ENCODE measurements around the gene EXOC3L1. TPM values are rescaled to one million over a fixed set of nuclear protein-coding genes. Genes with fewer than 3 reads are reported as not detected.

The EXOC3L1 gene
- total RNA-seq, 1 experiment from 2014 or later = 3.6 TPM

DNA sequence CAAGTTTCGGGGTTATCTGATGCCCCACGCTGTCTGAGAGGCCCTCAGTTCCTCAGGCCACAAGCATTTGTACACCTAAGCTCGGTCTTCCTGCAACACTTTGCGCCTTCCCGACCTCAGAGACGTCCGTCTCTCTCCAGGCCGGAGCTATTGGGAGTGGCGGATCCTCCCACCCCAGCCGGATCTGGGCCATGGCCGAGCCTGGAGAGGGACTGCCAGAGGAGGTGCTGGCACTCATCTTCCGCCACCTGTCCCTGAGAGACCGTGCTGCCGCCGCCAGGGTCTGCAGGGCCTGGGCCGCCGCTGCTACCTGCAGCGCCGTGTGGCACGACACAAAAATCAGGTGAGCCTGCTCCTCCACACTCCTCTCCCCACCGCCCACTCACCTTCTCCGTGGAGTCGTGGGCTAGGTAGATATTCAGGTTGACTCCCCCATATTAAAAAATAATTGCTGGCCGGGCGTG lies 28.3 kb downstream of the EXOC3L1 start:
- Histone ChIP-seq H3K36me3 (replicated peaks; ENCODE audit: control insufficient read depth, insufficient read depth, low read length) (no peaks in the 10 kb centered on the region), H3K27me3 (ENCODE audit: control insufficient read depth, insufficient read depth, low read length) (peaks cover 99% of the 10 kb centered on the region), H3K4me3 (ENCODE audit: insufficient read depth, low read depth, low read length) (no peak overlapping the region)
- peak; percentile 75 for DNase-seq

GRCh38 chr16:67158637-67159600 lies 31.0 kb downstream of the EXOC3L1 start:
- DNase-seq = peak; percentile 78
- H3K27me3 ChIP-seq (ENCODE audit: control insufficient read depth, insufficient read depth, low read length) = peaks cover 99% of the 10 kb centered on the region
- peak overlapping the region; percentile 58 for H3K4me3 ChIP-seq (ENCODE audit: insufficient read depth, low read depth, low read length)
- no peaks in the 10 kb centered on the region for H3K36me3 ChIP-seq (replicated peaks; ENCODE audit: control insufficient read depth, insufficient read depth, low read length)

DNA sequence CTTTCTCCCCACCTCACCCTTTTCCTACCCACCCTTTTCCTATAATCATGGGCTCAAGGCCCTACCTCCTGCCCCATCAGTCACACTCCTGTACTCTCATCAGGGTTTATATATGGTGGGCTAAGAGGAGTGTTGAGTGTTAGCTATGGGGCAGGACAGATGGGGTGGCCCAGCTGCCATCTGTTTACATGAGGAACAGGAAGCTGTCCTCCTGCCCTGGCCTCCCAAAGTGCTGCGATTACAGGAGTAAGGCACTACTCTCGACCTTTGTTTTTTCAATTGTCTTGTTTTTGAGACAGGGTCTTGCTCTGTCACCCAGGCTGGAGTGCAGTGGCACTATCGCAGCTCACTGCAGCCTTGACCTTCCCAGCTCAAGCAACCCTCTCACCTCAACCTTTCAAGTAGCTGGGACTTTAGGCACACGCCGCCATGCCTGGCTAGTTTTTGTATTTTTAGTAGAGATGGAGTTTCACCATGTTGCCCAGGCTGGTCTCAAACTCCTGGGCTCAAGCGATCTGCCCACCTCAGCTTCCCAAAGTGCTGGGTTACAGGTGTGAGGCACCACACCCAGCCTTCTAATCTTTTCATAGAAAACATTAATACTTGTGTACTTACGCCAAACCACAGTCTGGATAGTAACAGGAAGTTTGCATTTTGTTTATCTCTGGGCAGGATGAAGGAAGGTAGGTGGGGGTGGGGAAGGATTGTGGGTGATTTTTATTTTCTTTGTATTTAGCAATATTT lies 31.9 kb downstream of the EXOC3L1 start:
- DNase-seq = no peak
- Histone ChIP-seq H3K4me3 (ENCODE audit: insufficient read depth, low read depth, low read length) (no peak overlapping the region), H3K27me3 (ENCODE audit: control insufficient read depth, insufficient read depth, low read length) (peaks cover 99% of the 10 kb centered on the region), H3K36me3 (replicated peaks; ENCODE audit: control insufficient read depth, insufficient read depth, low read length) (no peaks in the 10 kb centered on the region)

GRCh38 chr16:67157106-67157748 lies 32.7 kb downstream of the EXOC3L1 start:
- no peak for DNase-seq
- H3K27me3 ChIP-seq (ENCODE audit: control insufficient read depth, insufficient read depth, low read length) = peaks cover 99% of the 10 kb centered on the region
- no peaks in the 10 kb centered on the region for H3K36me3 ChIP-seq (replicated peaks; ENCODE audit: control insufficient read depth, insufficient read depth, low read length)
- no peak overlapping the region for H3K4me3 ChIP-seq (ENCODE audit: insufficient read depth, low read depth, low read length)

- DNase-seq = no peak
- Histone ChIP-seq H3K36me3 (replicated peaks; ENCODE audit: control insufficient read depth, insufficient read depth, low read length) (no peaks in the 10 kb centered on the region), H3K27me3 (ENCODE audit: control insufficient read depth, insufficient read depth, low read length) (peaks cover 99% of the 10 kb centered on the region), H3K4me3 (ENCODE audit: insufficient read depth, low read depth, low read length) (no peak overlapping the region)
These were observed 33.6 kb downstream of the EXOC3L1 start for GRCh38 chr16:67156143-67156844.

GRCh38 chr16:67155295-67156142 lies 34.4 kb downstream of the EXOC3L1 start:
- H3K27me3 ChIP-seq (ENCODE audit: control insufficient read depth, insufficient read depth, low read length) = peaks cover 100% of the 10 kb centered on the region
- H3K4me3 ChIP-seq (ENCODE audit: insufficient read depth, low read depth, low read length) = peak overlapping the region; percentile 30; the same call in 1 of the 2 replicates

DNA sequence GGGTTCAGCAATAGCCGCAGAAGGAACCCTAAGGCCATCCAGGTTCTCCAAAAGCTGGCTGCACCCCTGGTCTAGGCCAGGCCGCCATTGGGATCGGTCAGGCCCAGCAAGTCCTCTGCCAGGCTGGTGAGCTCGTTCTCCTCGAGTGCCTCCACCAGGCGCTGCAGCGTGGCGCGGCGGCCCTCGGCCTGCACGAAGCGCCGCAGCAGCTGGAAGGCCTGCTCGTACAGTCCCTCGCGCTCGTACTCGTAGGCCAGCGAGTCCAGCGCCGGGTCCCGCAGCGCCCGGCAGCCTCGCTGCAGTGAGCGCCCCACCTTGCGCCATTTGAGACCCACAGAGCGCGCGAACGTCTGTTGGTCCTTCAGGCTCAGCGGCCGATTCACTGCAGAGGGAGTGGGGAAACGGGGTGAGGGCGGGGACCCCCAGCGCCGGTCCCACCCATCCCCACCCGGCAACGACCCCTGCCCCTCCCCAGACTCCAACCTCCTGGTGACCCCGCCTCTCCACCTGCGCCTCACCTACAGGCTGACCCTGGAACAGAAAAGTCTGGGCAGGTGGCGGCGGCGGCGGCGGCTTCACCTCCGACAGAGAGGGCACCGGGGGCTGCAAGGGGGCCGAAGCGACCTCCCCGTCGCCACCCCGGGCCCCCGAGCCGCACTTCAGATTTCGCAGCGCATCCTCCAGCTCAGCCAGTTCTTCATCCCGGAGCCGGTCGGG lies 35.2 kb downstream of the EXOC3L1 start:
- peak overlapping the region; percentile 30; the same call in 1 of the 2 replicates for H3K4me3 ChIP-seq (ENCODE audit: insufficient read depth, low read depth, low read length)
- DNase-seq = peak; percentile 82
- H3K27me3 ChIP-seq (ENCODE audit: control insufficient read depth, insufficient read depth, low read length) = peaks cover 100% of the 10 kb centered on the region
- H3K36me3 ChIP-seq (replicated peaks; ENCODE audit: control insufficient read depth, insufficient read depth, low read length) = no peaks in the 10 kb centered on the region

More at GRCh38 chr16:67155295-67156142, 34.4 kb downstream of the EXOC3L1 start:
- H3K36me3 ChIP-seq (replicated peaks; ENCODE audit: control insufficient read depth, insufficient read depth, low read length) = no peaks in the 10 kb centered on the region
- DNase-seq = peak; percentile 98

DNA sequence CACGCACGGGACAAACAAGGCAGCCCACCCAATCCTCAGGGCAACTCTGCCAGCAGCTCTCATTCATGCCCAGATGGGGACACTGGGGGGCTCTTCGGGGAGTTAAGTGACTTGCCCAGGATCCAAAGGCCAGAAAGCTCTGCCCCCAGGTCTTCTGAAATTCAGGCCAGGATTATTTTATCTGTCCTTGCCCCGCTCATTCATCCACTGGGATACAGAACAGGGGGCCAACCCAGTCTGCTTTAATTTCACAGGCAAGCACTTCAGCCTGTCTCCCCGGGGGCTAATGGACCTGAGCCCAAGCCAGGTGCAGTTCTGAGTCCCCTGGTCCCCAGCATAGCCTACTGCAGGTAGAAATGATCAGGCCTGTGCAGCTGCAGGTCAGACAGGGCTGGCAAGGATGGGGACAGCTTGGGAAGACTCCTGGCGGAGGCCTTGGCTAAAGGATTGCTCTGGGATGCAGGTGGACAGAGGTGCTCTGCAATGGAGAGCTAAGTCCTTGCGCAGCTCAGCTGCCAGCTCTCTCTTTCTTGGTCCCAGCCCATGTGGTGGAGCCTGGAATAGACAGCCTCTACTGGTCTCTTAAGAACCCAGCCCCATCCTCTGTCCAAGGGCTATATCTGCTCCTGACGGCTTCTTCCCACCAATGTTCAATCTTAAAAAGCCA lies 38.4 kb downstream of the EXOC3L1 start:
- Histone ChIP-seq H3K36me3 (replicated peaks; ENCODE audit: control insufficient read depth, insufficient read depth, low read length) (peaks cover 10% of the 10 kb centered on the region), H3K4me3 (ENCODE audit: insufficient read depth, low read depth, low read length) (peak overlapping the region; percentile 65; the same call in 1 of the 2 replicates), H3K27me3 (ENCODE audit: control insufficient read depth, insufficient read depth, low read length) (peaks cover 72% of the 10 kb centered on the region)
- peak; percentile 60 for DNase-seq

DNA sequence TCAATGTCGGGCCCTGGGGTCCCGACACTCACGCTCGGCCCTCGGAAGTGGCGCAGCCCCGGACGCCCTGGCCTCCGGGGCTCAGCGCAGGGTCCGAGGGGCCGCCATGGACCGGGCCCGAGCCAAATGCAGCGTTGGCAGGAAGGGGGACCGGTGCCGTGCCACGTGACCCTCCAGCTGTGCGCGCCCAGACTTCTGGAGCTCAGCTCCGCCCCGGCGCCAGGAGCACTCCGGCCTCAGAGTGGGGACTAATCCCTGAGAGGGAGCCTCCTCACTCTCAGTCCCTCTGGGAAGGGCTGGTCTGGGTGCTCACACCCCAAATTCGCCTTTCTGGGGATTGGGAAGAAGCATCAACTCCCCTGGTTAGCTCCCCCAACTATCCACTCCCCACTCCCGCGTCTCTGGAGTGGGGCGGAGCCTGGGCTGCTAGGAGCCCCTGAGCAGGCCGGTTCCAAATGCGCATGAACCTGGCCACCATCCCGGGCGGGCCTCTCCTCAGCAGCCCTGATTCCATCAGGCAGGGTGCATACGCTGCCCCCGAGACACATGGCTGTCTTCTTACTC lies 39.0 kb downstream of the EXOC3L1 start, which contains the start of gene B3GNT9:
Gene B3GNT9, minus strand, starts transcription at position 166 of the 564 bp plus-strand sequence. CDS start 513 bp downstream, outside the sequence.
- Histone ChIP-seq H3K4me3 (ENCODE audit: insufficient read depth, low read depth, low read length) (peak within 1 kb of the TSS; percentile 65), H3K27me3 (ENCODE audit: control insufficient read depth, insufficient read depth, low read length) (peaks cover 66% of the 10 kb centered on the region), H3K36me3 (replicated peaks; ENCODE audit: control insufficient read depth, insufficient read depth, low read length) (peaks cover 14% of the 10 kb centered on the region)
- DNase-seq = peak; percentile 94

- Histone ChIP-seq H3K36me3 (replicated peaks; ENCODE audit: control insufficient read depth, insufficient read depth, low read length) (peaks cover 20% of the 10 kb centered on the region), H3K27me3 (ENCODE audit: control insufficient read depth, insufficient read depth, low read length) (peaks cover 59% of the 10 kb centered on the region), H3K4me3 (ENCODE audit: insufficient read depth, low read depth, low read length) (peak overlapping the region; percentile 65)
- peak; percentile 97 for DNase-seq
These were observed 39.7 kb downstream of the EXOC3L1 start for GRCh38 chr16:67150047-67150832.

GRCh38 chr16:67149276-67150046 lies 40.5 kb downstream of the EXOC3L1 start:
- peak overlapping the region; percentile 65 for H3K4me3 ChIP-seq (ENCODE audit: insufficient read depth, low read depth, low read length)
- peaks cover 51% of the 10 kb centered on the region for H3K27me3 ChIP-seq (ENCODE audit: control insufficient read depth, insufficient read depth, low read length)
- DNase-seq = peak; percentile 96
- peaks cover 25% of the 10 kb centered on the region for H3K36me3 ChIP-seq (replicated peaks; ENCODE audit: control insufficient read depth, insufficient read depth, low read length)
